SK-N-SH treated with all-trans-retinoic acid at 6 μM for 48 hours (cell line): ENCODE measurements around the gene GSTA2.
"Not testable (repeated sequence)": the region's sequence is repeated elsewhere in the genome, so short reads cannot be mapped to it uniquely, and the experiment has no call there.

Experiments used
- CSDC2 ChIP-seq: fragments of 250-450 bp; sonication (Bioruptor Pico); IDR thresholded peaks from 2 replicates; pipeline ENCODE4 v1.5.0; 2020; ENCODE audit warnings: mild to moderate bottlenecking, moderate library complexity
- GLIS3 ChIP-seq: fragments of 250-450 bp; sonication (Bioruptor Pico); IDR thresholded peaks from 2 replicates; pipeline ENCODE4 v1.5.0; 2020; ENCODE audit warnings: mild to moderate bottlenecking, moderate library complexity
- ZC3H10 ChIP-seq: fragments of 250-450 bp; sonication (Bioruptor Pico); IDR thresholded peaks from 2 replicates; pipeline ENCODE4 v1.5.1; 2021; ENCODE audit warnings: mild to moderate bottlenecking, moderate library complexity
- TF ChIP-seq, protein P1 (sequence below): fragments of 250-450 bp; sonication (Bioruptor Pico); IDR thresholded peaks from 2 replicates; pipeline ENCODE4 v1.8.0; 2020; ENCODE audit warnings: mild to moderate bottlenecking, moderate library complexity, borderline replicate concordance

DNA sequence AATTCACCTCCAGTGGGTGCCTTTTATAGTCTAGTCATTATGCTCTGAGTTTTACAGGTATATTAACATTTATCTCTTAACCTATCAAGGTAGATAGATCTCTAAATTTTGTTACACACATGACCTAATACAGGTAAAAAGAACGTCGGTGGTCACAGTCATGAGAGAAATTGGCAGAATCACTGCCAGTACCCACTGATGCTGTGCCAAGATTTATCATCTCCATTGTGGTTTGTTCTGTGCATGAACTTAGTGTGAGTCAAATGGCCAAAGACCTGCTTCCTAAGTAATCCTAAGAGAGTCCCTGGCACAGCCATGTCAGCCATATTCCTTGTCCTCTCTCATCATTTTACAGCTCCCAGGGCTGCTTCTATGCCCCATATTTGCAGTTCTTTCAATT, 31.1 kb upstream of the GSTA2 start:
- TF ChIP-seq CSDC2; GLIS3; ZC3H10 (CRISPR knock-in tag): not testable (repeated sequence)
- TF ChIP-seq, protein P1, sequence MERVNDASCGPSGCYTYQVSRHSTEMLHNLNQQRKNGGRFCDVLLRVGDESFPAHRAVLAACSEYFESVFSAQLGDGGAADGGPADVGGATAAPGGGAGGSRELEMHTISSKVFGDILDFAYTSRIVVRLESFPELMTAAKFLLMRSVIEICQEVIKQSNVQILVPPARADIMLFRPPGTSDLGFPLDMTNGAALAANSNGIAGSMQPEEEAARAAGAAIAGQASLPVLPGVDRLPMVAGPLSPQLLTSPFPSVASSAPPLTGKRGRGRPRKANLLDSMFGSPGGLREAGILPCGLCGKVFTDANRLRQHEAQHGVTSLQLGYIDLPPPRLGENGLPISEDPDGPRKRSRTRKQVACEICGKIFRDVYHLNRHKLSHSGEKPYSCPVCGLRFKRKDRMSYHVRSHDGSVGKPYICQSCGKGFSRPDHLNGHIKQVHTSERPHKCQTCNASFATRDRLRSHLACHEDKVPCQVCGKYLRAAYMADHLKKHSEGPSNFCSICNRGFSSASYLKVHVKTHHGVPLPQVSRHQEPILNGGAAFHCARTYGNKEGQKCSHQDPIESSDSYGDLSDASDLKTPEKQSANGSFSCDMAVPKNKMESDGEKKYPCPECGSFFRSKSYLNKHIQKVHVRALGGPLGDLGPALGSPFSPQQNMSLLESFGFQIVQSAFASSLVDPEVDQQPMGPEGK (CRISPR knock-in tag), result not testable (repeated sequence)
